GM23338 (cell line): ENCODE data around the gene COX14.
"Not testable (repeated sequence)": the region's sequence is repeated elsewhere in the genome, so short reads cannot be mapped to it uniquely, and the experiment has no call there.

Source experiments
- CREB1 ChIP-seq: fragments of 250-450 bp; sonication (Bioruptor Pico); IDR thresholded peaks from 2 replicates; pipeline ENCODE4 v1.5.0; 2020; ENCODE audit warnings: low read depth, mild to moderate bottlenecking, moderate library complexity
- CTCF ChIP-seq, 2 experiments: fragments of 200-600 bp in 1 of 2; sonication (generic) in 1 of 2; conservative IDR thresholded peaks; 2 replicates each; pipeline versions ENCODE4 v1.5.1 to v1.6.1; 2016 to 2017; ENCODE audit warnings: antibody characterized with exemption in 2 of 2, low read depth in 2 of 2, mild to moderate bottlenecking in 2 of 2, moderate library complexity in 1 of 2
- EZH2 ChIP-seq: fragments of 200-600 bp; sonication (generic); IDR thresholded peaks from one replicate; pipeline ENCODE4 v1.8.0; 2017; ENCODE audit warnings: antibody characterized with exemption, mild to moderate bottlenecking, low read depth; ENCODE audit not compliant: unreplicated experiment
- EZH2phosphoT487 ChIP-seq: fragments of 200-600 bp; sonication (generic); IDR thresholded peaks from one replicate; pipeline ENCODE4 v1.8.1; 2018; ENCODE audit warnings: antibody characterized with exemption; ENCODE audit not compliant: unreplicated experiment
- JUNB ChIP-seq: IDR thresholded peaks from one replicate; pipeline ENCODE4 v1.6.1; 2016; ENCODE audit warnings: antibody characterized with exemption; ENCODE audit not compliant: unreplicated experiment
- NANOG ChIP-seq: IDR thresholded peaks from 2 replicates; pipeline ENCODE4 v1.6.1; 2016; ENCODE audit warnings: antibody characterized with exemption, borderline replicate concordance
- POLR2AphosphoS5 ChIP-seq: IDR thresholded peaks from 2 replicates; pipeline ENCODE4 v1.6.1; 2016; ENCODE audit warnings: antibody characterized with exemption, low read depth
- REST ChIP-seq: IDR thresholded peaks from one replicate; pipeline ENCODE4 v1.6.1; 2018; ENCODE audit warnings: antibody characterized with exemption; ENCODE audit not compliant: unreplicated experiment
- STAT1 ChIP-seq: IDR thresholded peaks from one replicate; pipeline ENCODE4 v1.6.1; 2016; ENCODE audit warnings: antibody characterized with exemption; ENCODE audit not compliant: unreplicated experiment
- ZNF331 ChIP-seq: fragments of 250-450 bp; sonication (Bioruptor Pico); IDR thresholded peaks from 2 replicates; pipeline ENCODE4 v1.5.0; 2020; ENCODE audit warnings: low read depth, mild to moderate bottlenecking, moderate library complexity

GRCh38 chr12:50148011-50148410 lies 36.0 kb downstream of the COX14 start:
- TF ChIP-seq CTCF (conservative IDR thresholded peaks at IDR 0.05; ENCODE audit: low read depth in 2 of 2); CREB1 (CRISPR knock-in tag); EZH2; POLR2AphosphoS5; REST; NANOG; EZH2phosphoT487; JUNB; STAT1; ZNF331 (CRISPR knock-in tag): not testable (repeated sequence)
